Calu3 (cell line): ENCODE data around the gene RIGI. TPM values are rescaled to one million over a fixed set of nuclear protein-coding genes. Genes with fewer than 3 reads are reported as not detected.

Source experiments
- BruUV-seq: library from RNA; stranded (reverse); fragments of 400-500 nt; replicated peaks from 2 replicates; lab custom pipeline; 2021; lab: Mats Ljungman, UMichigan
- CTCF ChIA-PET: fragments of 300-600 bp; sonication (Branson Sonifier 250); formaldehyde crosslinking; loops from one replicate; lab custom pipeline; 2022; ENCODE audit warnings: antibody characterized with exemption; lab: Charles Lee
- DNase-seq: peaks from one replicate; pipeline ENCODE4 v3.0.0; 2022
- H3K27ac Mint-ChIP-seq: one replicate; pipeline ENCODE4 v1.8.0; 2022; ENCODE audit warnings: mixed read lengths; ENCODE audit not compliant: unreplicated experiment
- H3K27me3 Mint-ChIP-seq: one replicate; pipeline ENCODE4 v1.8.0; 2022; ENCODE audit warnings: mixed read lengths; ENCODE audit not compliant: unreplicated experiment
- H3K36me3 Mint-ChIP-seq: one replicate; pipeline ENCODE4 v1.8.0; 2022; ENCODE audit warnings: mild to moderate bottlenecking, moderate library complexity, mixed read lengths; ENCODE audit not compliant: insufficient read depth, unreplicated experiment
- H3K4me1 Mint-ChIP-seq: one replicate; pipeline ENCODE4 v1.8.0; 2022; ENCODE audit warnings: mild to moderate bottlenecking, low read depth, mixed read lengths; ENCODE audit not compliant: unreplicated experiment
- H3K4me3 Mint-ChIP-seq: one replicate; pipeline ENCODE4 v1.8.0; 2022; ENCODE audit warnings: mild to moderate bottlenecking, low read depth, moderate library complexity, mixed read lengths; ENCODE audit not compliant: unreplicated experiment
- H3K9me3 Mint-ChIP-seq: one replicate; pipeline ENCODE4 v1.8.0; 2022; ENCODE audit warnings: low read depth, mixed read lengths; ENCODE audit not compliant: unreplicated experiment
- intact Hi-C: fragments of 100-400 bp; cut with micrococcal nuclease; formaldehyde crosslinking; loops from one replicate; pipeline ENCODE4 v1.10.0; 2022; ENCODE audit not compliant: unreplicated experiment
- total RNA-seq: library from RNA; stranded (reverse); gene quantifications from 2 replicates; pipeline ENCODE4 v1.2.3, GENCODE V29; 2022
- TF ChIP-seq, protein P1 (sequence below): fragments of 200-600 bp; IDR thresholded peaks from one replicate; pipeline ENCODE4 v1.8.0; 2022; ENCODE audit warnings: antibody characterized with exemption; ENCODE audit not compliant: unreplicated experiment

Gene RIGI
- total RNA-seq, 1 experiment from 2014 or later, result 24.8 TPM

DNA sequence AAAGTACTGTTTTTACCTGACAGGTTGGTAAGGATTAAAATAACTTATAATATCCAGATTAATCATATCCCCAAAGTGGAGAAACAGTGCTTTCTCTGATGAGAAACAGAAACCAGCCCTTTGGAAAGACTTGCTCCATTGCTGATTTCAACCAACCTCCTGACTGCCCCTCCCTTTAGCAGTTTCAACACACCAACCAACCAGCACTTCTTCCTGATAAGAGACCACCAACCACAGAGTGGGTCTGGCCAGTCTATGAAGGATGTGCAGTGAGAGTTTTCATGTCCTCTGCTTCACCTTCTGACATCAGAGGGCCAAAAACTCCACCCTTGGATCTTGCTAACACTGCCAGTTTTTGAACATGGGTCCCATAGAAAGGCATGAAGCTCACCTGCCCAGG is 28.1 kb downstream of the RIGI start:
- H3K27me3 Mint-ChIP-seq, result no peaks in the 10 kb centered on the region
- H3K4me3 Mint-ChIP-seq, result no peak overlapping the region

GRCh38 chr9:32490601-32491000 is 35.4 kb downstream of the RIGI start:
- Mint-ChIP-seq H3K9me3 (no peaks in the 10 kb centered on the region), H3K36me3 (peaks cover 21% of the 10 kb centered on the region), H3K4me1 (no peaks in the 10 kb centered on the region), H3K4me3 (no peak overlapping the region), H3K27me3 (no peaks in the 10 kb centered on the region), H3K27ac (no peak overlapping the region)
- CTCF ChIA-PET, result no interaction called here
- DNase-seq, result no peak
- intact Hi-C loops, result no loop called here
- BruUV-seq, result no TSS peak
- TF ChIP-seq, protein P1, sequence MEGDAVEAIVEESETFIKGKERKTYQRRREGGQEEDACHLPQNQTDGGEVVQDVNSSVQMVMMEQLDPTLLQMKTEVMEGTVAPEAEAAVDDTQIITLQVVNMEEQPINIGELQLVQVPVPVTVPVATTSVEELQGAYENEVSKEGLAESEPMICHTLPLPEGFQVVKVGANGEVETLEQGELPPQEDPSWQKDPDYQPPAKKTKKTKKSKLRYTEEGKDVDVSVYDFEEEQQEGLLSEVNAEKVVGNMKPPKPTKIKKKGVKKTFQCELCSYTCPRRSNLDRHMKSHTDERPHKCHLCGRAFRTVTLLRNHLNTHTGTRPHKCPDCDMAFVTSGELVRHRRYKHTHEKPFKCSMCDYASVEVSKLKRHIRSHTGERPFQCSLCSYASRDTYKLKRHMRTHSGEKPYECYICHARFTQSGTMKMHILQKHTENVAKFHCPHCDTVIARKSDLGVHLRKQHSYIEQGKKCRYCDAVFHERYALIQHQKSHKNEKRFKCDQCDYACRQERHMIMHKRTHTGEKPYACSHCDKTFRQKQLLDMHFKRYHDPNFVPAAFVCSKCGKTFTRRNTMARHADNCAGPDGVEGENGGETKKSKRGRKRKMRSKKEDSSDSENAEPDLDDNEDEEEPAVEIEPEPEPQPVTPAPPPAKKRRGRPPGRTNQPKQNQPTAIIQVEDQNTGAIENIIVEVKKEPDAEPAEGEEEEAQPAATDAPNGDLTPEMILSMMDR, result no peak

More for the DNA sequence above, 28.1 kb downstream of the RIGI start:
- CTCF ChIA-PET, result interaction anchor here (1.0 kb wide), 1 partner anchor 29 kb away, joined by 3 read pairs; no protein-coding TSS in a partner anchor
- H3K4me1 Mint-ChIP-seq, result peaks cover 11% of the 10 kb centered on the region
- H3K27ac Mint-ChIP-seq, result no peak overlapping the region
- peaks cover 6% of the 10 kb centered on the region for H3K9me3 Mint-ChIP-seq
- intact Hi-C loops, result no loop called here
- H3K36me3 Mint-ChIP-seq, result peaks cover 18% of the 10 kb centered on the region
- no peak for DNase-seq
- TF ChIP-seq, protein P1, result no peak
- no TSS peak for BruUV-seq

GRCh38 chr9:32487981-32488380 is 38.0 kb downstream of the RIGI start:
- no peak for DNase-seq
- CTCF ChIA-PET, result no interaction called here
- no peaks in the 10 kb centered on the region for H3K9me3 Mint-ChIP-seq
- H3K27ac Mint-ChIP-seq, result no peak overlapping the region
- peaks cover 21% of the 10 kb centered on the region for H3K36me3 Mint-ChIP-seq
- TF ChIP-seq, protein P1, result no peak
- no peak overlapping the region for H3K4me3 Mint-ChIP-seq
- intact Hi-C loops, result no loop called here
- H3K4me1 Mint-ChIP-seq, result no peaks in the 10 kb centered on the region
- H3K27me3 Mint-ChIP-seq, result no peaks in the 10 kb centered on the region
- no TSS peak for BruUV-seq

DNA sequence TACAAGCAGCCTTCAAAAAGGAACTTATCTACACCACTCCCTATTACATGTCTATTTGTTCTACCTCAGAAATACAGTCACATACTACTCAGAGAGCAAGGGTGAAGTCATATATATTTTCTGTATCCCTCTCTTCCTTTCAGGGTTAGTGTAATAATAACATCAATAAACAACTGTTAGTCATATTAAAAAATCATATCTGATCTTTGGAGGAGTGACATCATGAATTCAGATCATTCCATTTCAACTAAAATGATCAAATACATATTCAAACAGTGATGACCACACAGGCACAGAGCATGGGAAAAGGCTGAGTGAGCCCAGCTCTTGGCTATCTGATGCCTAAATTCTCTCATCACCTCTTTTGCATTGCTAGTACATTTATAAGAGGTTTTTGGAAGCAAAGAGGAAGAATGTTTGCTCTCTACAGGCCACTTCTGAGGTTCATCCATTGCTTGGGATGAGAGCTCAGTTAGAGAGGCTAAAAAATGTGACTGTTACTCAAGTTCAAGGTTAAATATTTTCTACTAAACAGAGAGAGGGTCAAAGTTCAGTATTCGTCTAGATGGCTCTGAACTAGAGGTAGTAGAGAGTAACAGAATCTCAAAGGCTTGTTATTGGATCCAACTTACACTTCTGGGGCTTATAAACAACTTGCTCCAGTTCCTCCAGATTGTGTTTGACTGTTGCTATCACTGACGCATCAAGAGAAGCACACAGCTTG is 39.0 kb downstream of the RIGI start:
- CTCF ChIA-PET, result no interaction called here

More for the DNA sequence above, 39.0 kb downstream of the RIGI start:
- intact Hi-C loops, result no loop called here
- no peak for DNase-seq
- H3K9me3 Mint-ChIP-seq, result no peaks in the 10 kb centered on the region
- H3K36me3 Mint-ChIP-seq, result peaks cover 21% of the 10 kb centered on the region
- no peaks in the 10 kb centered on the region for H3K27me3 Mint-ChIP-seq
- no peak overlapping the region for H3K4me3 Mint-ChIP-seq
- TF ChIP-seq, protein P1, result no peak
- no TSS peak for BruUV-seq
- H3K27ac Mint-ChIP-seq, result no peak overlapping the region
- no peaks in the 10 kb centered on the region for H3K4me1 Mint-ChIP-seq
